ENCODE results near the gene HPS1.
A peak's percentile ranks its signal among the peaks of the same experiment; 100 is the strongest.

Gene HPS1
- total RNA-seq = 22.8 to 30.9 reads per million in 2 donors

DNA sequence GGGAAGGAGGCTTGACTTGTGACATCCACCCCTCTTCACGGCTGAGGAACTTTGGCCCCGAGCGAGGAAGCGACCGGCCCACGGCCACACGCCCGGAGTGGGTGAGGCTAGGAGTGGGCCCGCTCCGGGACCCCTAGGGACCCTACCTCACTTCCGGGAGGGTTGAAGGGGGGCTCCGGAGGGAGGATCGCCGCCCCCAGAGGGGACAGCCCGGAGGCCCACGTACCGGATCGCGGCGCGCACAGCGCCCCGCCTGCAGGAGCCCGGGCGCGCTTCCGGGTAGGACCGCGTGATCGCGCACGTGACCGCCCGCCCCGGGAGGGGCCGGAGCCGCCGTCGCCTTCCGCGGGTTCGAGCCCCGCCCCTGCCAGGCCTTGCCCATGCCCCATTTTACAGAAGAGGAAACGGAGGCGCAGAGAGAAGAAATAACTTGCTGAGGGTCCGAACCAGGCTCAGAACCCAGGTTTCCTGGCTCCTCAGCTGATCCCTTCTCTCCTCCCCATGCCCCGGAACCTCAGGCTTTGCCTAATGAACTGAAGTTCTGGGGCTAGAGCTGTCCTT is at the start of gene HPS1:
TSS of gene HPS1 (minus strand) at position 275 of the 561 bp plus-strand sequence. CDS start 3,695 bp downstream, outside the sequence.
- DNase-seq = peak; percentile 49 to 90 (median 64)

DNA sequence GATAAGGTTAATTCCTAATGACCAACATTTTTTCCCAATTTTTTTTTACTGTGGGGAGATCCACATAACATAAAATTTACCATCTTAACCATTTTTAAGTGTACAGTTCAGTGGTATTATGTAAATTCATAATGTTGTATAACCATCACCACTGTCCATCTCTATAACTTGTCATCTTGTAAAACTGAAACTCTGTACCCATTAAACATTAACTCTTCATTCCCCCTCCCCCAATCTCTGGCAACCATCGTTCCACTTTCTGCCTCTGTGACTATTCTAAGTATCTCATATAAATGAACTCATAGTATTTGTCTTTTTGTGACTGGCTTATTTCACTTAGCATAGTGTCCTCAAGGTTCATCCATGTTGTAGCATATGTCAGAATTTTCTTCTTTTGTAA is 46.0 kb upstream of the HPS1 start:
- DNase-seq = no peak

DNA sequence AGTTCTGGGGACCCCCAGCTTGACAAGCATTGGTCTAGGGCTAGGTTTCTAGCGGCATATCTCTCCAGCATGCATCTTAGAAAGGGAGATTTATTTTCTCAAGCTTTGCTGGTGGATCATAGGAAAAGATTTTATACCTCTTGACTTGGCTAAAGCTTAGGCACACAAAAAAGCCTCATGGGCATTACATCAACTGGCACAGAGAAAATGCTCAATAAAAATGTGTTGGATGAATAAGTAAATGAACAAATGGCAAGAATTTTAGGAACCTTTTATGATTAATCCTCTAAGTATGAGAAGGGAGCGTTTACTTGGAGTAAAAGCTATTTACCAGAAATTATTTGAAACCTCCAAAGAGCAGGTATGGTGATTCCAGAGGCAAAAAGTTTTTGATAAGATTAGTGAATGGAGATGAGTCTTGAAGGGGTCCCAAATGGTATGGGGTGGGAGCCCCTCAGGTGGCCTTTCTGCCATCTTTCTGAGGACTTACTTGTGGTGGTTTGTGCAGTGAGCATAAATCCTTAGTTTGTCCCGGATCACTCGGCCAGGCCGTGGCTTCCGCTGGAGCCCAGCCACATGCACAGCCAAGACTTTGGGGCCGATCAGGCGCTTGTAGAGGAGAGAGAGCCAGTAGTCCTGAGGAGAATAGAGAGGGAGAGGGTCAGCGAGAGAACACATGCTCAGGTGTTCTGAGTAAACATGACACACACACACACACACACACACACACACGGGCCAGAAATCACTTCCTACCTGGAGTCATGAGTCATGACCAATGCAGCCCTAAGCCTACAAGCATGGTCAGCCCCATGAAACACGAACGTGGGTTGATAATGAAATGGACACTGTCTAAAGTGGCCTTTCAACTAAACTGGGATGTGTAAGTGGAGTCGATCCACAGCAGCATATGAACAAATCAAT is 43.1 kb upstream of the HPS1 start:
- DNase-seq = no peak

DNA sequence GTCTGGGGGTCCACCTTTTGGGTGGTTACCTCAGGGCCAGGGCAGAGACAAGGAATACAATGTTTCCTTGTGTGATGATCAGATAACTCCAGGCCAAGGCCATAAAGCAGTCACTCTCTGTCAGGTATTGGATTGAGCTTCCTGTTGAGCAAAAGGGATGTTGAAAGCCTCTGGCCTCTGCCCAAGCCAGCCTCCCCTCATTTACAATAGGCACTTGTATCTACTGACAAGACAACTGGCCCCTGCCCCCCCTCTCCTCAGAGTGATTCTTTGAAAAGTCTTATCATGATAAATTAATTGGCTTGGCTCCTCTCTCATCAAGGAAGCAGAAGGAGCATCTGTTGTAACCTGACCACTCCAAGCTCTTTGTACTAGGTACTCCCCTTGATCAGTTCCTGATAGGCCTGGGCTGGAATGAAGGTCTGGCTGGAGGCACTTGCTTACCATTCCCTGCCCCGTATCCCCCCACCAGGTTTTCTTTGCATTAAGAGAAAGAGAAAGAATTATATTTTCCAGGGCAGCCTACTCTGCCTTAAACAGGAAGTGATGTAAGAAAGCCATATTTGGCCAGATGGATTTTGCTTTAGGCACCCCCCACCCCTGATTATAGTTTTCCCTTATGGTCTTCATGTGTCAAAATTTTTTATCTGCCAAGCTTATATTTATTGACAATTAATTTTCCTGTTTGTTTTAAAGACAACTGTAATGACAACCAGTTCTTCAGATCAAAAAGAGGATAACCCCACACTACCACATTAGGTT is 42.1 kb upstream of the HPS1 start:
- no peak for DNase-seq

DNA sequence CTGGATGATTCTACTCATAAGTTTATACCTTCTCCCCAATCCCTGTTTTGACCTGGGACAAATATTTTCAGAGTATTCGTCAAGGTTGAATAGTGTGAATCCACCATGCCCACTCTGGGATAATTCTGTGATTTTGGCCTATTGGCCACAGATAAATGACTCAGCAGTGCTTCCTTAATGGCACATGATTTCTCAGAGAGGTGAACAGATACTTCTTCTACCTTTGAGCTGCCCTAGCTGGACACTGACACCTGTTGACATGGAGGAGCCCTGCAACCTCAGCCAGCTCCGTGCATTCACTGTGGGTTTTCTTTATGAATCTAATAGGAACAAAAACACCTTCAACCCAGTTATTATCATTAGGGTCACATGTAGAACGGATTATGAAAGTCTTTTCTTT is 40.9 kb upstream of the HPS1 start:
- DNase-seq = no peak

DNA sequence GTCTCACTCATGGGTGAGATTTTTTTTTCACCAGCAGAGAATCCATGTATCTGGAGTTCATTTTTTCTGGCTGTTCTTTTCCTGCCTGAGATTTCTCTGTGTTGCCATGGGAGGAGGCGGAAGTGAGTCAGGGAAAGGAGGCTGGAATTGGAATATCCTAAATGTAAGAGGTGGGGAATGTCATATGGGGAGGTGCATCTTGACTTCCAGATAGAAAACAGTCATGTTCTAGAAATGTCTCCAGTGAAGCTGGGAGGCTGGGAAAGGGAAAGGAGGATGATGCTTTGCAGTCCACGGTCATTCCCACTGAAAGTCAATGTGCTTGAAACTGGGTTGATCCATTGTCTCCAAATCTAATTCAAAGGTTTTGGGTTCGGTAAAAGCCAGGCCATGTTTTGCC is 39.7 kb upstream of the HPS1 start:
- no peak for DNase-seq

DNA sequence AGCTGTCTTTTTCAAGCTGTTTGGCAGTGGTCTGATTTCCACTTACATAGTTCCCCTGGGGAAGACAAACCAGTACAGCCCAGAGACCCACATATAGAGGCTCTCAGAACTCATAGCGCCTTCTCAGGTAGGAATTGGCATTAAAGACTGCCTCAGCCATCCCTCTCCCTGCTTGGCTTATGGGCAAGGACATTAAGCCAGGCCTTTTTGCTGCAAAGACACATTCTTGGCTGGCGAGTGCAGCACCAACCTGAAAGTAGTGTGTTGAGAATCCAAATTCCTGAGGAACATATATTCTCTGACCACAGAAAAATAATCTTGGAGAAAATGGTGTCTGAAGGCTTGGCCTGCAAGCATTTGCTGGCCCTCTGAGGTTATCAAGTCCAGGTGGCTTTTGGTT is 39.2 kb upstream of the HPS1 start:
- DNase-seq = no peak

DNA sequence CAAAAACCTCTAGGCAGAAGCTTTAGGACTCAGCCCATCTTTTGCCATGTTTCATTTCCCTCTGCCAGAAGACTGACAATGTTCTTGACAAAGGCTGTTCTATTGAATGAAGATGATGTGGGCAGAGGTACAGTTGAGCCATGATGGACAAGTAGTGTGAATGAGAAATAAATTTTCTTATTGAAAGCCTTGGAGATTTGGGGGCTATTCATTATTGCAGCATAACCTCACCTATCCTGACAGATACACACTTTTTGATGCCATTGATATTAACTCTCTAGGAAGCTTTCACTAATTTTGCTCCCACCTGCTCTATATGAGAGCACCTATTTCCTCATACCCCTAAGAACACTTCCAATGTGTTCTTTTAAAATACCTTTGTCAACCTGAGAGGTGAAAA is 36.9 kb upstream of the HPS1 start:
- DNase-seq = no peak

DNA sequence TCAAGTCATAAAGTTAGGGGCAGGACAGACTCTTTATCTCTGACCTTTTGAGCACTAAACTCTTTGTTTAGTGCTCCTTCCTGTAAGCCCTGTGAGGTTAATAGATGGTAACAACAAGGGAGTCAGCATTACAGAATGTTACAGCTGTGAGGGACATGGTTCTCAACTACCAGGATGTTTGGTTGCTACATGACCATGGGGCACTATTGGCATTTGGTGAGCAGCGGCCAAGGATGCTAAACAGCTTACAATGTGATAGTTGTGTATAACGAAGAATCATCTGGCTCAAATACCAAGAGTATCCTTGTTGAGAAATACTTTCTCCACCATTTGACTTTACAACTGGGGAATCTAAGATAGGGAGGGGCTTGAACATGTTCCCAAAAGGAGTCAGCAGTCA is 35.4 kb upstream of the HPS1 start:
- no peak for DNase-seq

DNA sequence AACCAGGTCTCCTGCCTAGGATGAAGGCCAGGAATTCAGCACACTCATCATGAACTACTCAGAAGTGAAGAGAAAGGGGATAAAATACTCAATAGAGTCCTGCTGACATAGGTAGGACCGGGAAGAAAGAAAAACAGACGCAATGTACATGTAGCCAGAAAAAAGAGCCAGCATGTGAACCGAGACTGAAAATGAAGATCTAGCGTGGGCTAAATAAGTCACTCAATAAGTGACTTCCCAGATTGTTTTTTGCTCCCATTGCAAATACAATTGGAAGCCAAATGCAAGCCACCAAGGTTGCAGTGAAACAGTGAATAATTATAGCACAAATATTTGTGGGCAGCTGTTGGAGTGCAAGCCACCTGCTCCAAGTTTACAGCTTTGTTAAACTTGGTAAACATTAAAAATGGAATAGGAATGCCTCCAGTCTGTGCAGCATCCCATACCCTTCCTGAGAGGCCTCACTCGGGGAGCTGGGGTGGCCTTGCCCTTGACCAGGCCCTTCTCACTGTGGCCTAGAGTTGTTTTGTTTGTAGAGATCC is 34.7 kb upstream of the HPS1 start:
- no peak for DNase-seq

DNA sequence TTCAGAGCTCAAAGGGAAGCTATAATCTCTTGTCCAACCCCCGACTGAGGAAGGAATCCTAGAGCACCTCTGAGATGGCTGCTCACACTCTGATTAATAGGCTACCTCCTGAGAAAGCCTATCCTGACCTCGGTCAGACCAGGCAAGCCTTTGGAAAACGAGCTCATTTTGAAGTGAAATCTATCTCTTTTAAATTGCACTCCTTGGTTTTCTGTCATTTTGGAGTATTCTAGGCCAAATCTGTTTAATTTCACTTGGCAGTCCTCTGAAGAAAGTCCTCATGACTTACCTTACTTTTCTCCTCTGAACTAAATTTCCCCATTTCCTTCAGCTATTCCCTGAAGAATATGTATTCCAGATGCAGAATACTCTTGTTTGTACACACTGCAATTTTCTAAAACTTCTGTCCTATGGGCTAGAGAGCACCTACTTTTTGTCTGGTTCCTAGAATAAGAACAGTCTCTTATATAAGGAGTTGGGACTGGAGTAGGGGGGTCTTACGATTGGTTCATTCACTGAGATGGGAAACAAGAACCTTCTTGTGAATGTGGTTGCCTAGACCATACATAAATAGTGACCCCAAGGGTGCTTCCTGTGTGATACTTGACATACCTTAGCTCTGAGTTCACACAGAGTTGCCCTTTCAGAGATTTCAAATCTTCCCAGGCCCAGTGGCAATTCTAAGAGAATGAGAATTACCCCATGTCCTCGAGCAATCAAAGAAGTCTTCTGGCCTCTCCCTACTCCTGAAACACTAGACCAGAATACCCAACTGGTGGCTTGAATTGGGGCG is 31.9 kb upstream of the HPS1 start:
- DNase-seq = no peak

DNA sequence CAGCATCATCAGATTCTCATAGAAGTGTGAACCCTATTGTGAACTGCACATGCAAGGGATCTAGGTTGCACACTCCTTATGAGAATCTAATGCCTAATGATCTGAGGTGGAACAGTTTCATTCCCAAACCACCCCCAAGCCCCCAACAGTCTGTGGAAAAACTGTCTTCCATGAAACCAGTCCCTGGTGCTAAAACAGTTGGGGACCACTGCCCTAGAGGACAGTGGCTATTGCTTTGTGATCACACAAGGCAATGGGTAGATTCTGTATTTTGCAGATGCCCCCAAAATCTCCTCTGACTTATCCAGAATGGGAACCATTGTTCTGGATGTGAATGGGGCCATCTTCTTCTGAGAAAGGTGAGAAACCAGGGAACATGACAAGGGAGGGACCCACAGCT is 31.1 kb upstream of the HPS1 start:
- no peak for DNase-seq

DNA sequence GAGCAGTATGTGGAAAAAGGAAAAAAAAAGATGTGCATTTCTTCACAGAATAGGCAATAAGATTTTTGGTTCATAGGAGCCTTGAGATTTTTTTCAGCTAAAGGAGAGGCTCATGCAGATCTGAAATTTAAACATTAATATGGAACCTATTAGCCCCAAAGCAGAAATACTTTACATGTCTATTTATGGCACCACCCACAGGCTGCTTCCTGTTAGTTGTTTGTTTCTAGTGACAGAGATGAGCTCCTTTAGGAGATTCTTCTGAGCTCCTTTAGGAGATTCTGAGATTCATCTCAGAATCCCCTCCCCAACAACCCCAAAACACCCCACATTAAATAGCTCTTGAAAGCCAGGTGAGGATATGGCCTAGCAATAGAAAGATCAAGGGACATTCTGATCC is 27.9 kb upstream of the HPS1 start:
- no peak for DNase-seq

DNA sequence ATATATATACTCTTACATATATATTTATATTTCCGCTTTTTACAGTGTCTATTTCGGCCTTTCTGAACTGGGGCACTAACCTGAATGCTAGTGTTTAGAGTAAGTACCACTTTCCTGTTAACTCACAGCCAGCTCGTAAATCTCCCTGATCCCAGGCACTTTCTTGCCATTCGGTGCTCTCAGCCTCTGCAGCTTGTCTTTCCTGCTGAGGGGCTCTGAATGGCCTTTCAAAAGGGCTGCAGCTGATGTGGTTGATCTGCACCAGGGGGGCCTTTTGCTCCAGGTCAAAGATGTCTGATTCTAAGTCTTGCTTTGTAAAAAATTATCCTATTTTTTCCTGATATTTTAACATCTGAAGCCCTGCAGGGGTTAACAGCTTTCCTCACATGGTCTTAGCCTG is 25.5 kb upstream of the HPS1 start:
- no peak for DNase-seq

DNA sequence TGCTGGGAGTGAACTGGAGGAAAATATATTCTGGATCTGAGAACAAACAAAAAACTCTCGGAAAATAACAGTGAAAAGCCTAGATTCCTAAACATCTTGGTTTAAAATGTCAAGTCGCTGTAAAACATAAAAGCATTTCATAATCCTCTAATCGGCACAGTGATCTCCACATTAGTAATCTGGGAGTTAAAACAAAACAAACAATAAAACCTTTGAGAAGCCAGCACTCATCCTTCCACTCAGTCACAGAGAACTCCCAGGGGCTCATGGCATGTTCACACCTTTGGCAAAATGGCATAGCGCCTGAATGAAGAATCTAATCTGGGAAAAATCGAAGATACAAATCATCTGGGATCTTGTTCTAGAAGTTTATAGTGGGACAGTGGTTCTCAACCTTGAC is 24.1 kb upstream of the HPS1 start:
- DNase-seq = no peak

DNA sequence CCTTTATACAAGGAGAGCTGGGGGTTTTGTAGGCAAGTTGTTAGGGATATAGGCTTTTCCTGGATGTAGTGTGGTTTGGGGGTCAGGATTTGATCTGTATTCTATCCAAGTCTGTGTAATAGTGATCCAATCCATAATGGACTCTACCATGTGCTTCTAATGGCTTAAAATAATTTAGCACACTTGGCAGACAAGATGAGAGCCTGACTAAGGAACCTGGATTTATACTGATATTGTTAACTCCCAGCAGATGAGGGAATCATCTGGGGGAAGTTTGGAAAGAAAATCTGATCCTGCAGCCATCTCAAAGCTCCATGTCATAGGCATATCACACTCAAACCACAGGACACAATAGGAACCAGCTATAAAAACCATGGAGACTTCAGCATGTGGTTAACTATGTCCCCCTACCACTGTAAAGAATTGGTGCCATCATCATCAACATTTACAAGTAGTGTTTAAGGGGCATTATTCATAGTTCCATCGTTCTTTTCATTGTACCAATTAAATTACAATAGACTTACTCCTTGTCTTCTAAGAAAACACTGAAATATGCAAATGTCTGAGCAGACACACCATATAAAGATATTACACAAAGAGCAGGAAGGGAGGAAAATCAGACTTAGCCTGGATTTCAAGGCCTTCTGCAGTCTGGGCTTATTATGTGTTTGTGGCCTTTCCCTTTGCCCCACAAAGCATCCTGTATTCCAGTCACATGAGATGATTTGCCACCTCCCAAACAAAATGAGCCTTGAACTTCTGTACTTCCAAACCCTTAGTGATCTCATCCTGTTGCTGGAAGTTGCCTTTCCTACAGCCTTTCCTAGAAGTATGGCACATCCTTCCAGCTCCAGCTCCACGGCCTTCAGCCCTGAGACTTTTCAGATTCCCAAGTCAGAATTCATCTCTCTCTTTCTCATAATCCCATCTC is 22.5 kb upstream of the HPS1 start:
- DNase-seq = no peak

DNA sequence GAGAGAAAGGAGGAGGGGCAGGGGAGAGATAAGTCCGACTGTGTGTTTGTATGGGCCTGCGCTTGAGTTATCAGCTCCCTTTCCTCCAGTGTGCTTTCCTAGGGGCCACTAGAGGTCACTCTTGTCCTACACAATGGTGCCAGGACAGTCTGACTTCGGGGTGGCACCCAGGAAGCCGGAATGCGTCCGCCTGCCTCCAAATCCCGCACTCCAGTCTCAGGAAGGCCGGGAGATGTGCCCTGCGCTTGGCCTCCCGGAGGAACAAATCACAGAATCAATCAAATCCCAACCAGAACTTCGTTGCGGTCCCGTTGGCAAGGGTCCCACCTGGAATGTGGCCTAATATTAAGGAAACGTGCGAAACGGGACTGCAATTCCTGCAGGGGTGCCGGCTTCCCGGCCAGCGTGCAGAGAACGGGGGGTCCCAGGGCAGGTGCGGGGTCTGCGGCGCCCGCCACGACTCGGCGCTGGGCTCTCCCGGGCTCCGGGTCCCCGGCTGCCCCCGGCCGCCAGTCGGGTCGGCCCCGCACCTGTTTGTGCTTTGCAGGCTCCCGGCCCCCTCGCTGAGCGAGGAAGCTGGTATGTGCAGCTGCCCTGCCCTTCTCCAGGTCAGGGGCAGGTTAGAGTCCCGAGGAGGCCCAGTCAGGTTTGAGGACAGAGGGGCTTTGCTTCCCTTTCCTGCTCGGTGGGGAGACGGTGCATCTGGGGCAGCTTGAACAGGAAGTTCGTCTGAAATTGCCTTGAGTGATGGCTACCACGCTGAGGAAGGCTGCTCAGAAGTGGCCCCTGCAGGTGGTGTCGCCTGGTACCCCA is 21.0 kb upstream of the HPS1 start:
- DNase-seq = peak in 4 of 5 experiments; percentile 26 to 86 (median 46)

DNA sequence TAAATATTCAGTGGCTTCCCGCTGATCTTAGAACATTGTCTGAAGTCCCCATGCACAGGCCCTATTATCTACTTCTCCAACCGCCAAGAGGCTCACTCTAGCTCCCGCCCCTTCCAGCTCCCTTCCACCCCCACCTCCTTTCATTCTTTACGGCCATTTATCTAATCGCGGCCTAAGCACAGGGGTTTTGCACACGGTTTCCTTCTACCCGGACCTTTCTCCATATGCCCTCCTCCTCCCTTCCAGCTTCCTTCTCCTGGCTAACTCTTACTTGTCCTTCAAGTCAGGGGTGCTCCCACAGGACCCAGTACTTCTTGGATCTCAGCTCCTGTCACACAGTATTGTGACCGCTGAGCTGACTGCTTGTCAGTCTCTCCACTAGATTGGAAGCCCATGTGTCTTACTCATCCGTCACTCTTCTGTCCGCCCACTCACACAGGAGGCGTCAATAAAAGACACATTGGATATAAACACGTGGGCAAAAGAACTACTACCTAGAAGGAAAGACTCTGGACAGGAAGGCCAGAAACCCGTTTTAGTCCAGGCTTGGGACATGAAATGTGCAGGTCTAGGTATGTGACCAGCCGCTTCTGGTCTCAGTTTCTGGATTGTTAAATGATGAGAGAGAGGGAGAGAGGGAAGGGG is 20.2 kb upstream of the HPS1 start:
- no peak for DNase-seq

DNA sequence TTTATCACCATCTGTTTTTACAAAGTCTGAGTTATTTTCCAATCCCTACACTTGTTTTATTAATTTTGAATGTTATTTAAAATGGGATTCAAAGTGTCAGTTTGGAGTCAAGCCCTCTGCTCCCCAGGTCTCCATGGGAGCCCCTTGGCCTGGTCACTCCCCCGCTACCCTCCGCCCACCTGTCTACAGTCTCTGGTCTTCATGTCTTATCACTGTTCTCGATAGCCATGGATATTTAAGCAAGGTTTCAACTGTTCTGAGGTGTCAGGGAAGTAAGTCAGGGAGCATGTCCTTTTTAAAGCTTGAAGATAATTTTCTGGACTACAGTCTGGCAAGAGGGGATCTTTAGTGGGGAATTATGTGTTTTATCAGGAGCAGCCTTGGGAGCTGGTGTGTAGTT is 19.1 kb upstream of the HPS1 start:
- DNase-seq = no peak
